Astrocyte (in vitro differentiated cells and primary cell): Measurements from ENCODE around the gene ACHE. TPM values are rescaled to one million over a fixed set of nuclear protein-coding genes. Genes with fewer than 3 reads are reported as not detected.

Source experiments
- DNase-seq: peaks from one replicate; pipeline ENCODE4 v3.0.0-alpha.2; 2010; ENCODE audit warnings: low read depth
- FAIRE-seq: peaks from 2 replicates; lab custom pipeline; 2011; peaks lifted over from hg19 to GRCh38; lab: Jason Lieb, UNC
- H2AFZ ChIP-seq: 2 replicates; pipeline ENCODE4 v1.6.0; 2012; ENCODE audit warnings: low read depth, low read length, inconsistent platforms
- H3K27ac ChIP-seq: 2 replicates; pipeline ENCODE4 v1.5.1; 2011; ENCODE audit warnings: low read depth, low read length, inconsistent platforms
- H3K27me3 ChIP-seq: 2 replicates; pipeline ENCODE4 v1.6.0; 2011; ENCODE audit warnings: low read length, inconsistent platforms; ENCODE audit not compliant: insufficient read depth
- H3K36me3 ChIP-seq: 2 replicates; pipeline ENCODE4 v1.5.1; 2011; ENCODE audit warnings: low read length, inconsistent platforms; ENCODE audit not compliant: insufficient read depth
- H3K4me1 ChIP-seq: 2 replicates; pipeline ENCODE4 v1.5.1; 2011; ENCODE audit warnings: low read length, inconsistent platforms; ENCODE audit not compliant: insufficient read depth
- H3K4me2 ChIP-seq: 2 replicates; pipeline ENCODE4 v1.6.0; 2012; ENCODE audit warnings: low read length, inconsistent platforms
- H3K4me3 ChIP-seq: 2 replicates; pipeline ENCODE4 v1.5.1; 2011; ENCODE audit warnings: low read depth, mild to moderate bottlenecking, low read length, inconsistent platforms; ENCODE audit not compliant: insufficient read depth
- H3K79me2 ChIP-seq: 2 replicates; pipeline ENCODE4 v1.6.0; 2012; ENCODE audit warnings: mild to moderate bottlenecking, low read length, inconsistent platforms; ENCODE audit not compliant: insufficient read depth
- H3K9ac ChIP-seq: 2 replicates; pipeline ENCODE4 v1.6.0; 2012; ENCODE audit warnings: mild to moderate bottlenecking, low read length, inconsistent platforms
- H3K9me3 ChIP-seq: 2 replicates; pipeline ENCODE4 v1.5.1; 2012; ENCODE audit warnings: low read depth, mild to moderate bottlenecking, low read length, inconsistent platforms; ENCODE audit not compliant: insufficient read depth
- H4K20me1 ChIP-seq: 2 replicates; pipeline ENCODE4 v1.6.0; 2012; ENCODE audit warnings: low read length, inconsistent platforms; ENCODE audit not compliant: insufficient read depth
- H3K27ac Mint-ChIP-seq: one replicate; pipeline ENCODE4 v1.8.0; 2021; ENCODE audit warnings: mild to moderate bottlenecking, mixed read lengths; ENCODE audit not compliant: unreplicated experiment
- H3K27me3 Mint-ChIP-seq: one replicate; pipeline ENCODE4 v1.8.0; 2021; ENCODE audit warnings: low read depth, mixed read lengths; ENCODE audit not compliant: unreplicated experiment
- H3K36me3 Mint-ChIP-seq: one replicate; pipeline ENCODE4 v1.8.0; 2021; ENCODE audit warnings: low read depth, mixed read lengths; ENCODE audit not compliant: unreplicated experiment
- H3K4me1 Mint-ChIP-seq: one replicate; pipeline ENCODE4 v1.8.0; 2021; ENCODE audit warnings: low read depth, mixed read lengths; ENCODE audit not compliant: unreplicated experiment
- H3K4me3 Mint-ChIP-seq: one replicate; pipeline ENCODE4 v1.8.0; 2021; ENCODE audit warnings: mild to moderate bottlenecking, moderate library complexity, mixed read lengths; ENCODE audit not compliant: unreplicated experiment
- H3K9me3 Mint-ChIP-seq: one replicate; pipeline ENCODE4 v1.8.0; 2021; ENCODE audit warnings: mild to moderate bottlenecking, mixed read lengths; ENCODE audit not compliant: unreplicated experiment
- EZH2 ChIP-seq: IDR thresholded peaks from 2 replicates; pipeline ENCODE4 v1.6.1; 2012; ENCODE audit warnings: mild to moderate bottlenecking, low read length, inconsistent platforms; ENCODE audit not compliant: insufficient read depth
- total RNA-seq: library from RNA; stranded (reverse); gene quantifications from 2 replicates; pipeline ENCODE4 v1.2.1, GENCODE V29; 2021
- TF ChIP-seq, protein P1 (sequence below): IDR thresholded peaks from 2 replicates; pipeline ENCODE4 v1.5.1; 2011; ENCODE audit warnings: low read depth, mild to moderate bottlenecking, inconsistent platforms, low read length, moderate library complexity; ENCODE audit not compliant: insufficient read depth

The ACHE gene
- total RNA-seq, 1 donor from 2014 or later = 18.9 TPM

DNA sequence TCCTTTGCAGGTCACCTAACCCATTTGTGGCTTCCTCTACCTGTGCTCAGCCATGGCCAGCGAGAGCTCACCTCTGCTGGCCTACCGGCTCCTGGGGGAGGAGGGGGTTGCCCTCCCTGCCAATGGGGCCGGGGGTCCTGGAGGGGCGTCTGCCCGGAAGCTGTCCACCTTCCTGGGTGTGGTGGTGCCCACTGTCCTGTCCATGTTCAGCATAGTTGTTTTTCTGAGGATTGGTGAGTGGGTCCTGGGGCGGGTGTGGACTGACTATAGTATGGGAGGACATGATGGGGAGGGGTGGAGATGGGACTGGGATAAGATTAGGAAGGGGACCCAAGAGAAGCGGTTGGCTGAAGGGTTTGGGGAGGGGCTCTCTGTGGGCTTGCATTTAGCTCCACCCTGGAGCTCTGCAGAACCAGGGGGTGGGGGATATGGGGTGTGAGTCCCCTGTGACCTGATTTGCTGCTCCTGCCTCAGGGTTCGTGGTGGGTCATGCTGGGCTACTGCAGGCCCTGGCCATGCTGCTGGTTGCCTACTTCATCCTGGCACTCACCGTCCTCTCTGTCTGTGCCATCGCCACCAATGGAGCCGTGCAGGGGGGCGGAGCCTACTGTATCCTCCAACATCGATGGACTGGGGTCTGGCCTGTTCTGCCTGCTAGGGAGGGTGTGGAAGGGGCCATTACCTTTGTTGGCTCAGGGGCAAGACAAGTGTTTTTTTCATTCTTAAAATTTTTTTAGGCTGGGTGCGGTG lies 41.4 kb downstream of the ACHE start:
- H3K79me2 ChIP-seq = peaks cover 16% of the 10 kb centered on the region
- peak overlapping the region; percentile 60 for H3K4me3 Mint-ChIP-seq
- no peaks in the 10 kb centered on the region for H3K36me3 Mint-ChIP-seq
- no peaks in the 10 kb centered on the region for H3K27me3 ChIP-seq
- DNase-seq (no peak), FAIRE-seq (no peak)
- peaks cover 19% of the 10 kb centered on the region for H4K20me1 ChIP-seq
- no peak overlapping the region for H2AFZ ChIP-seq
- H3K9ac ChIP-seq = no peak overlapping the region
- H3K27me3 Mint-ChIP-seq = no peaks in the 10 kb centered on the region
- H3K27ac ChIP-seq = no peak overlapping the region
- H3K4me3 ChIP-seq = no peak overlapping the region
- no peak overlapping the region for H3K4me2 ChIP-seq
- H3K4me1 ChIP-seq = peaks cover 11% of the 10 kb centered on the region
- no peaks in the 10 kb centered on the region for H3K36me3 ChIP-seq
- no peaks in the 10 kb centered on the region for H3K9me3 ChIP-seq
- TF ChIP-seq EZH2 = no peak
- TF ChIP-seq, protein P1, sequence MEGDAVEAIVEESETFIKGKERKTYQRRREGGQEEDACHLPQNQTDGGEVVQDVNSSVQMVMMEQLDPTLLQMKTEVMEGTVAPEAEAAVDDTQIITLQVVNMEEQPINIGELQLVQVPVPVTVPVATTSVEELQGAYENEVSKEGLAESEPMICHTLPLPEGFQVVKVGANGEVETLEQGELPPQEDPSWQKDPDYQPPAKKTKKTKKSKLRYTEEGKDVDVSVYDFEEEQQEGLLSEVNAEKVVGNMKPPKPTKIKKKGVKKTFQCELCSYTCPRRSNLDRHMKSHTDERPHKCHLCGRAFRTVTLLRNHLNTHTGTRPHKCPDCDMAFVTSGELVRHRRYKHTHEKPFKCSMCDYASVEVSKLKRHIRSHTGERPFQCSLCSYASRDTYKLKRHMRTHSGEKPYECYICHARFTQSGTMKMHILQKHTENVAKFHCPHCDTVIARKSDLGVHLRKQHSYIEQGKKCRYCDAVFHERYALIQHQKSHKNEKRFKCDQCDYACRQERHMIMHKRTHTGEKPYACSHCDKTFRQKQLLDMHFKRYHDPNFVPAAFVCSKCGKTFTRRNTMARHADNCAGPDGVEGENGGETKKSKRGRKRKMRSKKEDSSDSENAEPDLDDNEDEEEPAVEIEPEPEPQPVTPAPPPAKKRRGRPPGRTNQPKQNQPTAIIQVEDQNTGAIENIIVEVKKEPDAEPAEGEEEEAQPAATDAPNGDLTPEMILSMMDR = no peak
- no peaks in the 10 kb centered on the region for H3K9me3 Mint-ChIP-seq
- H3K4me1 Mint-ChIP-seq = peaks cover 6% of the 10 kb centered on the region
- no peak overlapping the region for H3K27ac Mint-ChIP-seq

DNA sequence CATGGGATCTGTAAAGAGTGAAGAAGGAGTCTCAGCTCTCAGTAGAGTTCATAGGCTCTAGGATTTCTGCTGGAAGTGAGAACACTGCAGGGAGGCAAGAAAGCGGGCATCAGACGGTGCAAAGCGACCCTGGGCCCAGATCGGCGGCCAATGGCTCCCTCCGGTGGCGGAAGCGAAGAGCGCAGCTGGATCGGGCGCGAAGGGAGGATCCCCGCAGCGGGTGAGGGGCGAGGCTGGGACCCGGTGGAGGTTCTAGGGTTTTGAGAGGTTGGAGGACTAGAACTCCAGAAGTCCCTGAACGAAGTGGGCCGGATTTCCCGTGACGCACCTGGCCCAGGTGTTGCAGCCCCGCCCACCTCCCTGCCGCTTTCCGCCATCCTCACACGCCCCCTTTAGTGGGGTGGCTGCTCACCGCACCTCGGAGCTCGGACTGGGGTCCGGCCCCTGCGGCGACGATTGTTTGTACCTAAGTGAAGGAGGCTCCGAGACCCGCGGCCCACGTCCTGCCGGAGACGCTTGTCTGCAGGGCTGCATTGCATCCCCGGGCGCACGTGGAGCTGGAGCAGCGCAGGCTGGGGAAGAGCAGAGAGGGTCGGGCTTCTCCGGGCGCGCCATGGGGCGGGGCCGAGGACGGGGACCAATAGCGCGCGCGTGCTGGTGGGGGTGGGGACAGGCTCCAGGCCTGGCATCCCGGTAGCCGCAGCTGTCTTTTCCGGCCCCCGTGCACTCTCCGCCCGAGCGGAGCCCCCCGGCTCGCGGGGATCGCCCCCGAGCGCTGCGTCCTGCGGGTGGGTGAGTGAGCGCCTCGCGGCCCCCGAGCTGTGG lies 43.4 kb downstream of the ACHE start, which contains the start of gene SLC12A9:
SLC12A9 (plus strand) TSS at position 666 of the 825 bp plus-strand sequence. CDS start 1,485 bp downstream, outside the sequence.
- peak within 1 kb of the TSS; percentile 86 for H3K9ac ChIP-seq
- Mint-ChIP-seq H3K9me3 (no peaks in the 10 kb centered on the region), H3K4me1 (peaks cover 4% of the 10 kb centered on the region), H3K36me3 (no peaks in the 10 kb centered on the region), H3K27ac (peak within 1 kb of the TSS; percentile 77), H3K27me3 (no peaks in the 10 kb centered on the region), H3K4me3 (peak within 1 kb of the TSS; percentile 90)
- TF ChIP-seq, protein P1 = peak; percentile 76
- no peak for TF ChIP-seq EZH2
- FAIRE-seq (peak; percentile 17), DNase-seq (peak; percentile 71)
- H3K27ac ChIP-seq = no peak within 1 kb of the TSS
- no peaks in the 10 kb centered on the region for H3K27me3 ChIP-seq
- H2AFZ ChIP-seq = peak within 1 kb of the TSS; percentile 92
- peaks cover 11% of the 10 kb centered on the region for H4K20me1 ChIP-seq
- H3K4me1 ChIP-seq = peaks cover 11% of the 10 kb centered on the region
- H3K36me3 ChIP-seq = no peaks in the 10 kb centered on the region
- H3K79me2 ChIP-seq = peaks cover 16% of the 10 kb centered on the region
- peak within 1 kb of the TSS; percentile 100 for H3K4me2 ChIP-seq
- H3K4me3 ChIP-seq = peak within 1 kb of the TSS; percentile 73
- no peaks in the 10 kb centered on the region for H3K9me3 ChIP-seq
